Measurements from ENCODE around the gene ILF2. TPM values are rescaled to one million over a fixed set of nuclear protein-coding genes. Genes with fewer than 3 reads are reported as not detected.

Gene ILF2
- total RNA-seq, 1 donor from 2014 or later, result 221 TPM

GRCh38 chr1:153615406-153615805 lies 55.4 kb downstream of the ILF2 start:
- no peak for TF ChIP-seq CTCF (IDR thresholded peaks at IDR 0.05; ENCODE audit: partially characterized antibody, unreplicated experiment)
- Mint-ChIP-seq H3K36me3 (ENCODE audit: unreplicated experiment) (peaks cover 6% of the 10 kb centered on the region), H3K9me3 (ENCODE audit: unreplicated experiment) (peaks cover 6% of the 10 kb centered on the region), H3K4me3 (ENCODE audit: unreplicated experiment) (no peak overlapping the region), H3K4me1 (ENCODE audit: low read depth, unreplicated experiment) (peaks cover under 1% of the 10 kb centered on the region), H3K27ac (ENCODE audit: unreplicated experiment) (no peak overlapping the region), H3K27me3 (ENCODE audit: unreplicated experiment) (peaks cover 8% of the 10 kb centered on the region)
- DNase-seq, result no peak

- no peak overlapping the region for H3K4me3 Mint-ChIP-seq (ENCODE audit: unreplicated experiment)
- TF ChIP-seq CTCF (IDR thresholded peaks at IDR 0.05; ENCODE audit: partially characterized antibody, unreplicated experiment), result no peak
- H3K27ac Mint-ChIP-seq (ENCODE audit: unreplicated experiment), result no peak overlapping the region
- no peak for DNase-seq
- peaks cover 2% of the 10 kb centered on the region for H3K4me1 Mint-ChIP-seq (ENCODE audit: low read depth, unreplicated experiment)
- peaks cover 9% of the 10 kb centered on the region for H3K27me3 Mint-ChIP-seq (ENCODE audit: unreplicated experiment)
- H3K9me3 Mint-ChIP-seq (ENCODE audit: unreplicated experiment), result peaks cover 6% of the 10 kb centered on the region
- peaks cover 6% of the 10 kb centered on the region for H3K36me3 Mint-ChIP-seq (ENCODE audit: unreplicated experiment)
Measured at GRCh38 chr1:153614906-153615305, 55.9 kb downstream of the ILF2 start.

- no peak overlapping the region for H3K27ac Mint-ChIP-seq (ENCODE audit: unreplicated experiment)
- no peak overlapping the region for H3K4me3 Mint-ChIP-seq (ENCODE audit: unreplicated experiment)
- peaks cover 9% of the 10 kb centered on the region for H3K27me3 Mint-ChIP-seq (ENCODE audit: unreplicated experiment)
- peaks cover 6% of the 10 kb centered on the region for H3K9me3 Mint-ChIP-seq (ENCODE audit: unreplicated experiment)
- no peak for TF ChIP-seq CTCF (IDR thresholded peaks at IDR 0.05; ENCODE audit: partially characterized antibody, unreplicated experiment)
- DNase-seq, result no peak
- peaks cover 2% of the 10 kb centered on the region for H3K4me1 Mint-ChIP-seq (ENCODE audit: low read depth, unreplicated experiment)
- peaks cover 6% of the 10 kb centered on the region for H3K36me3 Mint-ChIP-seq (ENCODE audit: unreplicated experiment)
Measured at GRCh38 chr1:153614189-153614900, 56.4 kb downstream of the ILF2 start.

- no peak for TF ChIP-seq CTCF (IDR thresholded peaks at IDR 0.05; ENCODE audit: partially characterized antibody, unreplicated experiment)
- H3K4me1 Mint-ChIP-seq (ENCODE audit: low read depth, unreplicated experiment), result peaks cover 8% of the 10 kb centered on the region
Measured at GRCh38 chr1:153613406-153613805, 57.4 kb downstream of the ILF2 start.

GRCh38 chr1:153612755-153613331 lies 58.0 kb downstream of the ILF2 start, which contains the start of gene S100A16:
Gene S100A16, minus strand, starts transcription at chr1:153613137. Its CDS starts 4,986 bp downstream, at chr1:153608151.
- no peak within 1 kb of the TSS for H3K27ac Mint-ChIP-seq (ENCODE audit: unreplicated experiment)
- H3K27me3 Mint-ChIP-seq (ENCODE audit: unreplicated experiment), result peaks cover 11% of the 10 kb centered on the region
- H3K4me1 Mint-ChIP-seq (ENCODE audit: low read depth, unreplicated experiment), result peaks cover 10% of the 10 kb centered on the region

More at GRCh38 chr1:153613406-153613805, 57.4 kb downstream of the ILF2 start:
- H3K9me3 Mint-ChIP-seq (ENCODE audit: unreplicated experiment), result peaks cover 6% of the 10 kb centered on the region
- H3K27ac Mint-ChIP-seq (ENCODE audit: unreplicated experiment), result no peak overlapping the region
- H3K36me3 Mint-ChIP-seq (ENCODE audit: unreplicated experiment), result no peaks in the 10 kb centered on the region
- H3K4me3 Mint-ChIP-seq (ENCODE audit: unreplicated experiment), result no peak overlapping the region
- no peak for DNase-seq
- H3K27me3 Mint-ChIP-seq (ENCODE audit: unreplicated experiment), result peaks cover 9% of the 10 kb centered on the region

More at GRCh38 chr1:153612755-153613331, 58.0 kb downstream of the ILF2 start, which contains the start of gene S100A16:
- no peak for TF ChIP-seq CTCF (IDR thresholded peaks at IDR 0.05; ENCODE audit: partially characterized antibody, unreplicated experiment)
- DNase-seq, result no peak
- peaks cover 6% of the 10 kb centered on the region for H3K9me3 Mint-ChIP-seq (ENCODE audit: unreplicated experiment)
- no peak within 1 kb of the TSS for H3K4me3 Mint-ChIP-seq (ENCODE audit: unreplicated experiment)
- no peaks in the 10 kb centered on the region for H3K36me3 Mint-ChIP-seq (ENCODE audit: unreplicated experiment)
